SU-DHL-6 (cell line): ENCODE measurements around the gene GGT5.

Experiments
- EZH2phosphoT487 ChIP-seq: fragments of 200-600 bp; sonication (generic), shearing (Covaris generic); conservative IDR thresholded peaks from 2 replicates; pipeline ENCODE4 v1.6.1; 2018; ENCODE audit warnings: mild to moderate bottlenecking, antibody characterized with exemption, low read length, moderate library complexity, mixed read lengths
- TF ChIP-seq, protein P1 (sequence below): fragments of 200-600 bp; sonication (generic); IDR thresholded peaks from one replicate; pipeline ENCODE4 v1.5.1; 2017; ENCODE audit warnings: antibody characterized with exemption, mild to moderate bottlenecking, low read length, moderate library complexity; ENCODE audit not compliant: insufficient read depth, poor library complexity, severe bottlenecking

DNA sequence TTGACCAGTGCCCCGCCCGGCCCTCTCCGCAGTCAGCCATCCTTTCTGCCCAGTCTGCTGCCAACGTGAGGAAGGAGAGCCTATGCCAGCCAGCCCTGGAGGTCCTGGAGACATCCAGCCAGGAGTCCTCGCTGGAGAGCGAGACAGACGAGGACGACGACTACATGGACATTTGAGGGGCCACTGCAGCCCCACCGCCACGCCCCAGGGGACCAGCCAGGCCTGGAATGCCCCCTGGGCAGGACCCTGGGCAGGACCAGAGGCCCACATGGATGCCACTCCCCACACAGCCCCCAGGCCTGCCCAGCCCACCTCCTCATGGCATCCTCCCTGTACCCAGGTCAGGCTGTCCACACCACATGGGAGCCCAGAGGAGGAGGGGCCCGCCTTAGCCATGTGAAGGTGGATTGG lies 66.9 kb downstream of the GGT5 start:
- TF ChIP-seq, protein P1, sequence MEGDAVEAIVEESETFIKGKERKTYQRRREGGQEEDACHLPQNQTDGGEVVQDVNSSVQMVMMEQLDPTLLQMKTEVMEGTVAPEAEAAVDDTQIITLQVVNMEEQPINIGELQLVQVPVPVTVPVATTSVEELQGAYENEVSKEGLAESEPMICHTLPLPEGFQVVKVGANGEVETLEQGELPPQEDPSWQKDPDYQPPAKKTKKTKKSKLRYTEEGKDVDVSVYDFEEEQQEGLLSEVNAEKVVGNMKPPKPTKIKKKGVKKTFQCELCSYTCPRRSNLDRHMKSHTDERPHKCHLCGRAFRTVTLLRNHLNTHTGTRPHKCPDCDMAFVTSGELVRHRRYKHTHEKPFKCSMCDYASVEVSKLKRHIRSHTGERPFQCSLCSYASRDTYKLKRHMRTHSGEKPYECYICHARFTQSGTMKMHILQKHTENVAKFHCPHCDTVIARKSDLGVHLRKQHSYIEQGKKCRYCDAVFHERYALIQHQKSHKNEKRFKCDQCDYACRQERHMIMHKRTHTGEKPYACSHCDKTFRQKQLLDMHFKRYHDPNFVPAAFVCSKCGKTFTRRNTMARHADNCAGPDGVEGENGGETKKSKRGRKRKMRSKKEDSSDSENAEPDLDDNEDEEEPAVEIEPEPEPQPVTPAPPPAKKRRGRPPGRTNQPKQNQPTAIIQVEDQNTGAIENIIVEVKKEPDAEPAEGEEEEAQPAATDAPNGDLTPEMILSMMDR, result no peak
- no peak for TF ChIP-seq EZH2phosphoT487
